ENCODE results near the gene C9orf72. TPM values are rescaled to one million over a fixed set of nuclear protein-coding genes. Genes with fewer than 3 reads are reported as not detected.
A peak's percentile ranks its signal among the peaks of the same experiment; 100 is the strongest.

Gene C9orf72
- total RNA-seq, 1 experiment from 2014 or later, result 4.9 TPM

GRCh38 chr9:27528076-27528885, 45.0 kb downstream of the C9orf72 start:
- H3K4me1 ChIP-seq (replicated peaks; ENCODE audit: insufficient read depth), result no peaks in the 10 kb centered on the region
- no peak overlapping the region for H3K27ac ChIP-seq
- H3K27me3 ChIP-seq (ENCODE audit: insufficient read depth, low read depth), result 0 out of 2 replicates have a peak, but pooled peaks cover 3% of the 10 kb centered on the region
- H3F3A ChIP-seq (ENCODE audit: insufficient read depth, low read depth), result no peaks in the 10 kb centered on the region
- CTCF ChIA-PET, result interaction anchor here (0.6 kb wide), 1 partner anchor 425 kb away, joined by 4 read pairs; no protein-coding TSS in a partner anchor
- no peaks in the 10 kb centered on the region for H3K9me2 ChIP-seq (ENCODE audit: insufficient read depth)
- no peaks in the 10 kb centered on the region for H4K20me1 ChIP-seq (ENCODE audit: insufficient read depth)
- H3K36me3 ChIP-seq (ENCODE audit: low read depth), result no peaks in the 10 kb centered on the region
- H3K4me3 ChIP-seq, result peak overlapping the region; percentile 75
- DNase-seq, result peak in 1 of 2 experiments; percentile 50
- H3K4me2 ChIP-seq, result peak overlapping the region; percentile 83
- peak overlapping the region; percentile 75 for H2AFZ ChIP-seq
- POLR2A ChIA-PET (ENCODE audit: unreplicated experiment), result interaction anchor here (0.6 kb wide), 1 partner anchor 18 kb away, joined by 6 read pairs; no protein-coding TSS in a partner anchor
- BruUV-seq (replicated peaks), result no TSS peak
- H3K9me3 ChIP-seq (ENCODE audit: insufficient read depth, low read depth), result no peaks in the 10 kb centered on the region
- intact Hi-C loops (cut with micrococcal nuclease; ENCODE audit: unreplicated experiment), result loop anchor here (2.0 kb wide), 1 partner anchor 101 kb away; no protein-coding TSS in a partner anchor
- H3K79me2 ChIP-seq (ENCODE audit: low read depth), result no peaks in the 10 kb centered on the region
- no peak for TF ChIP-seq CTCF (conservative IDR thresholded peaks at IDR 0.05)
- no peak for TF ChIP-seq EZH2 (IDR thresholded peaks at IDR 0.05; ENCODE audit: low read depth)

GRCh38 chr9:27527702-27528075, 45.6 kb downstream of the C9orf72 start:
- BruUV-seq (replicated peaks), result no TSS peak

GRCh38 chr9:27524236-27524635, 49.0 kb downstream of the C9orf72 start, which contains the start of gene IFNK:
TSS of gene IFNK (plus strand) at chr9:27524290. CDS start at chr9:27524337, 47 bp downstream.
- intact Hi-C loops (cut with micrococcal nuclease; ENCODE audit: unreplicated experiment), result no loop called here
- no peaks in the 10 kb centered on the region for H3K79me2 ChIP-seq (ENCODE audit: low read depth)
- TF ChIP-seq CTCF (conservative IDR thresholded peaks at IDR 0.05) (no peak), EZH2 (IDR thresholded peaks at IDR 0.05; ENCODE audit: low read depth) (no peak)
- H3K4me3 ChIP-seq, result no peak within 1 kb of the TSS
- no peaks in the 10 kb centered on the region for H3F3A ChIP-seq (ENCODE audit: insufficient read depth, low read depth)
- H3K4me1 ChIP-seq (replicated peaks; ENCODE audit: insufficient read depth), result no peaks in the 10 kb centered on the region
- ChIA-PET CTCF (no interaction called here), POLR2A (ENCODE audit: unreplicated experiment) (interaction anchor here (0.6 kb wide), 1 partner anchor 1262 kb away, joined by 3 read pairs; no protein-coding TSS in a partner anchor)
- 0 out of 2 replicates have a peak, but pooled peaks cover 3% of the 10 kb centered on the region for H3K27me3 ChIP-seq (ENCODE audit: insufficient read depth, low read depth)
- no peaks in the 10 kb centered on the region for H3K36me3 ChIP-seq (ENCODE audit: low read depth)
- no peak within 1 kb of the TSS for H2AFZ ChIP-seq
- no peaks in the 10 kb centered on the region for H4K20me1 ChIP-seq (ENCODE audit: insufficient read depth)
- H3K27ac ChIP-seq, result no peak within 1 kb of the TSS
- no peak for DNase-seq
- H3K9me3 ChIP-seq (ENCODE audit: insufficient read depth, low read depth), result no peaks in the 10 kb centered on the region
- BruUV-seq (replicated peaks), result no TSS peak
- H3K9me2 ChIP-seq (ENCODE audit: insufficient read depth), result no peaks in the 10 kb centered on the region
- H3K4me2 ChIP-seq, result no peak within 1 kb of the TSS

More at GRCh38 chr9:27527702-27528075, 45.6 kb downstream of the C9orf72 start:
- DNase-seq, result no peak
- H3K27me3 ChIP-seq (ENCODE audit: insufficient read depth, low read depth), result 0 out of 2 replicates have a peak, but pooled peaks cover 3% of the 10 kb centered on the region
- no peaks in the 10 kb centered on the region for H3K9me2 ChIP-seq (ENCODE audit: insufficient read depth)
- H3F3A ChIP-seq (ENCODE audit: insufficient read depth, low read depth), result no peaks in the 10 kb centered on the region
- H3K27ac ChIP-seq, result no peak overlapping the region
- H4K20me1 ChIP-seq (ENCODE audit: insufficient read depth), result no peaks in the 10 kb centered on the region
- no peaks in the 10 kb centered on the region for H3K36me3 ChIP-seq (ENCODE audit: low read depth)
- TF ChIP-seq CTCF (conservative IDR thresholded peaks at IDR 0.05), result no peak
- TF ChIP-seq EZH2 (IDR thresholded peaks at IDR 0.05; ENCODE audit: low read depth), result no peak
- intact Hi-C loops (cut with micrococcal nuclease; ENCODE audit: unreplicated experiment), result loop anchor here (2.0 kb wide), 1 partner anchor 101 kb away; no protein-coding TSS in a partner anchor
- H3K79me2 ChIP-seq (ENCODE audit: low read depth), result no peaks in the 10 kb centered on the region
- H2AFZ ChIP-seq, result no peak overlapping the region
- ChIA-PET CTCF (no interaction called here), POLR2A (ENCODE audit: unreplicated experiment) (no interaction called here)
- no peak overlapping the region for H3K4me2 ChIP-seq
- H3K4me3 ChIP-seq, result no peak overlapping the region
- H3K9me3 ChIP-seq (ENCODE audit: insufficient read depth, low read depth), result no peaks in the 10 kb centered on the region
- H3K4me1 ChIP-seq (replicated peaks; ENCODE audit: insufficient read depth), result no peaks in the 10 kb centered on the region
